Measurements from ENCODE around the gene CNTN5. TPM values are rescaled to one million over a fixed set of nuclear protein-coding genes. Genes with fewer than 3 reads are reported as not detected.

CNTN5 gene
- polyA plus RNA-seq, 1 donor from 2014 or later = 1.1 TPM

GRCh38 chr11:100072131-100072530 lies 1051.4 kb downstream of the CNTN5 start:
- Histone ChIP-seq H3K4me3 (ENCODE audit: low read length) (no peak overlapping the region), H3F3A (ENCODE audit: insufficient read depth, low read length, poor library complexity, severe bottlenecking) (no peaks in the 10 kb centered on the region)

GRCh38 chr11:100080381-100080780 lies 1059.6 kb downstream of the CNTN5 start:
- Histone ChIP-seq H4K20me1 (ENCODE audit: insufficient read depth) (no peaks in the 10 kb centered on the region), H3K36me3 (ENCODE audit: insufficient read depth, low read length) (no peaks in the 10 kb centered on the region), H3F3A (ENCODE audit: insufficient read depth, low read length, poor library complexity, severe bottlenecking) (no peaks in the 10 kb centered on the region), H3K27me3 (ENCODE audit: insufficient read depth, low read depth, low read length) (no peaks in the 10 kb centered on the region), H3K9me3 (ENCODE audit: low read length) (no peaks in the 10 kb centered on the region), H3K4me3 (ENCODE audit: low read length) (no peak overlapping the region), H3K9ac (ENCODE audit: low read length) (no peak overlapping the region), H3K9me2 (ENCODE audit: insufficient read depth, low read length) (no peaks in the 10 kb centered on the region), H2AFZ (ENCODE audit: low read depth, low read length) (no peak overlapping the region), H3K79me2 (replicated peaks; ENCODE audit: insufficient read depth, low read length) (no peaks in the 10 kb centered on the region), H3K4me2 (ENCODE audit: low read length) (no peak overlapping the region), H3K27ac (ENCODE audit: low read length) (no peak overlapping the region)
- TF ChIP-seq CTCF (IDR thresholded peaks at IDR 0.05; ENCODE audit: poor library complexity, severe bottlenecking) (no peak), RAD21 (conservative IDR thresholded peaks at IDR 0.05) (no peak), POLR2AphosphoS5 (IDR thresholded peaks at IDR 0.05) (no peak), REST (IDR thresholded peaks at IDR 0.05; ENCODE audit: borderline replicate concordance) (no peak), MXI1 (conservative IDR thresholded peaks at IDR 0.05; ENCODE audit: poor library complexity, severe bottlenecking) (no peak), EP300 (conservative IDR thresholded peaks at IDR 0.05; ENCODE audit: poor library complexity, severe bottlenecking) (no peak), TAF1 (IDR thresholded peaks at IDR 0.05; ENCODE audit: low read depth) (no peak)

More at GRCh38 chr11:100072131-100072530, 1051.4 kb downstream of the CNTN5 start:
- Histone ChIP-seq H3K79me2 (replicated peaks; ENCODE audit: insufficient read depth, low read length) (no peaks in the 10 kb centered on the region), H3K27ac (ENCODE audit: low read length) (no peak overlapping the region), H3K4me2 (ENCODE audit: low read length) (no peak overlapping the region), H2AFZ (ENCODE audit: low read depth, low read length) (no peak overlapping the region), H3K9ac (ENCODE audit: low read length) (no peak overlapping the region), H3K9me2 (ENCODE audit: insufficient read depth, low read length) (no peaks in the 10 kb centered on the region), H3K36me3 (ENCODE audit: insufficient read depth, low read length) (no peaks in the 10 kb centered on the region), H3K27me3 (ENCODE audit: insufficient read depth, low read depth, low read length) (no peaks in the 10 kb centered on the region), H3K9me3 (ENCODE audit: low read length) (no peaks in the 10 kb centered on the region), H4K20me1 (ENCODE audit: insufficient read depth) (no peaks in the 10 kb centered on the region)
- no peak for TF ChIP-seq MXI1 (conservative IDR thresholded peaks at IDR 0.05; ENCODE audit: poor library complexity, severe bottlenecking)
- TF ChIP-seq REST (IDR thresholded peaks at IDR 0.05; ENCODE audit: borderline replicate concordance) = no peak
- TF ChIP-seq CTCF (IDR thresholded peaks at IDR 0.05; ENCODE audit: poor library complexity, severe bottlenecking) = no peak
- TF ChIP-seq SMC3 (conservative IDR thresholded peaks at IDR 0.05; ENCODE audit: poor library complexity) = no peak
- no peak for TF ChIP-seq EZH2 (IDR thresholded peaks at IDR 0.05; ENCODE audit: borderline replicate concordance, insufficient read depth, low read length, poor library complexity, severe bottlenecking)
- TF ChIP-seq RAD21 (conservative IDR thresholded peaks at IDR 0.05) = no peak
- TF ChIP-seq EP300 (conservative IDR thresholded peaks at IDR 0.05; ENCODE audit: poor library complexity, severe bottlenecking) = no peak
- no peak for TF ChIP-seq POLR2AphosphoS5 (IDR thresholded peaks at IDR 0.05)
- no peak for TF ChIP-seq TAF1 (IDR thresholded peaks at IDR 0.05; ENCODE audit: low read depth)
